Stimulated activated CD4-positive, alpha-beta T cell treated with anti-CD3 and anti-CD28 coated beads, TNF-alpha, amount 100 ng/mL, for 24 hours (primary cell): ENCODE measurements around the gene CCDC159.
A peak's percentile ranks its signal among the peaks of the same experiment; 100 is the strongest.
"Not testable (repeated sequence)": the region's sequence is repeated elsewhere in the genome, so short reads cannot be mapped to it uniquely, and the experiment has no call there.

ENCODE experiments used
- DNase-seq, 3 experiments: peaks; one replicate each; pipeline ENCODE4 v3.0.0-alpha.2; 2020; ENCODE audit warnings: low read depth in 3 of 3

The CCDC159 gene

GRCh38 chr19:11338121-11338520 lies 8.2 kb upstream of the CCDC159 start:
- no peak for DNase-seq

GRCh38 chr19:11338569-11339253 lies 7.6 kb upstream of the CCDC159 start:
- no peak for DNase-seq

GRCh38 chr19:11339254-11340098 lies 6.8 kb upstream of the CCDC159 start, which contains the start of gene RAB3D:
RAB3D (minus strand) TSS chr19:11339657; CDS start chr19:11337399, 2,258 bp downstream.
- peak; percentile 67 to 89 (median 76) for DNase-seq

- DNase-seq = not testable (repeated sequence)
Observed at GRCh38 chr19:11340099-11340467, 6.2 kb upstream of the CCDC159 start.

- DNase-seq = no peak
Observed at GRCh38 chr19:11342429-11342828, 3.9 kb upstream of the CCDC159 start.

- no peak for DNase-seq
Observed at GRCh38 chr19:11345122-11345803, 1.1 kb upstream of the CCDC159 start.

GRCh38 chr19:11347546-11348039 lies 1.3 kb downstream of the CCDC159 start:
- no peak for DNase-seq

GRCh38 chr19:11349171-11349570 lies 2.9 kb downstream of the CCDC159 start:
- DNase-seq = no peak

- DNase-seq = not testable (repeated sequence)
Observed at GRCh38 chr19:11354102-11354501, 7.8 kb downstream of the CCDC159 start.

GRCh38 chr19:11355160-11356073 lies 9.1 kb downstream of the CCDC159 start, which contains the start of gene PLPPR2:
PLPPR2 (plus strand) TSS chr19:11355432; CDS start chr19:11357674, 2,242 bp downstream.
- DNase-seq = peak; percentile 71 to 86 (median 75)

- DNase-seq = no peak
Observed at GRCh38 chr19:11356074-11356397, 9.7 kb downstream of the CCDC159 start.

GRCh38 chr19:11356676-11357550 lies 10.6 kb downstream of the CCDC159 start:
- DNase-seq = no peak

GRCh38 chr19:11359421-11359820 lies 13.1 kb downstream of the CCDC159 start:
- no peak for DNase-seq

GRCh38 chr19:11361037-11361770 lies 14.9 kb downstream of the CCDC159 start:
- peak in 1 of 3 experiments; percentile 28 for DNase-seq

- DNase-seq = no peak
Observed at GRCh38 chr19:11361771-11362731, 15.7 kb downstream of the CCDC159 start.

GRCh38 chr19:11363881-11364280 lies 17.6 kb downstream of the CCDC159 start:
- no peak for DNase-seq

GRCh38 chr19:11364296-11364904 lies 18.1 kb downstream of the CCDC159 start:
- no peak for DNase-seq

GRCh38 chr19:11364935-11365334 lies 18.6 kb downstream of the CCDC159 start:
- DNase-seq = no peak
